GM12878 (cell line): Measurements from ENCODE around the gene COQ7. TPM values are rescaled to one million over a fixed set of nuclear protein-coding genes. Genes with fewer than 3 reads are reported as not detected.
A peak's percentile ranks its signal among the peaks of the same experiment; 100 is the strongest.

Experiments used
- ASH2L ChIP-seq: fragments of 300-600, 200-600 bp; sonication (generic); IDR thresholded peaks from 2 replicates; pipeline ENCODE4 v1.6.1; 2017; ENCODE audit warnings: low read depth, mild to moderate bottlenecking, borderline replicate concordance
- ATF2 ChIP-seq: IDR thresholded peaks from 2 replicates; pipeline ENCODE4 v1.6.1; 2012; ENCODE audit warnings: low read length, inconsistent platforms
- ATF7 ChIP-seq: fragments of 450-650 bp; IDR thresholded peaks from 2 replicates; pipeline ENCODE4 v1.6.1; 2016; ENCODE audit warnings: low read depth, mild to moderate bottlenecking
- BCL3 ChIP-seq: IDR thresholded peaks from 2 replicates; pipeline ENCODE4 v1.6.1; 2011; ENCODE audit warnings: borderline replicate concordance, low read depth, mild to moderate bottlenecking, moderate library complexity, low read length; ENCODE audit not compliant: insufficient read depth, poor library complexity, severe bottlenecking
- CREB1 ChIP-seq: IDR thresholded peaks from 2 replicates; pipeline ENCODE4 v1.6.1; 2012; ENCODE audit warnings: low read depth, mild to moderate bottlenecking, inconsistent platforms
- EED ChIP-seq: sonication (generic); IDR thresholded peaks from 2 replicates; pipeline ENCODE4 v1.6.1; 2016; ENCODE audit warnings: antibody characterized with exemption, low read depth
- EP300 ChIP-seq, 2 experiments: fragments of 150-350 bp in 1 of 2; IDR thresholded peaks; 2 replicates each; pipeline ENCODE4 v1.6.1; 2011 to 2012; ENCODE audit warnings: low read depth in 2 of 2, low read length in 2 of 2, borderline replicate concordance in 1 of 2, improper control_type of control experiment in 1 of 2, inconsistent platforms in 1 of 2; ENCODE audit not compliant: control insufficient read depth in 1 of 2
- ETV6 ChIP-seq, 2 experiments: fragments of 450-650 bp in 1 of 2; IDR thresholded peaks in 1 of 2; conservative IDR thresholded peaks in 1 of 2; 2 replicates each; pipeline ENCODE4 v1.6.1; 2014; ENCODE audit warnings: antibody characterized with exemption in 1 of 2, borderline replicate concordance in 1 of 2, low read depth in 1 of 2, mild to moderate bottlenecking in 1 of 2, moderate library complexity in 1 of 2
- FOXM1 ChIP-seq: IDR thresholded peaks from 2 replicates; pipeline ENCODE4 v1.6.1; 2012; ENCODE audit warnings: low read depth, mild to moderate bottlenecking, inconsistent platforms, low read length, moderate library complexity
- IKZF1 ChIP-seq: fragments of 450-650 bp; conservative IDR thresholded peaks from 2 replicates; pipeline ENCODE4 v1.6.1; 2017; ENCODE audit warnings: antibody characterized with exemption, mild to moderate bottlenecking
- IKZF2 ChIP-seq, 2 experiments: fragments of 450-650 bp; IDR thresholded peaks; 2 replicates each; pipeline ENCODE4 v1.6.1; 2017; ENCODE audit warnings: mild to moderate bottlenecking in 2 of 2, moderate library complexity in 2 of 2
- JUNB ChIP-seq: IDR thresholded peaks from 2 replicates; pipeline ENCODE4 v1.6.1; 2016; ENCODE audit warnings: antibody characterized with exemption, mild to moderate bottlenecking
- NBN ChIP-seq: fragments of 450-650 bp; IDR thresholded peaks from 2 replicates; pipeline ENCODE4 v1.6.1; 2016
- NKRF ChIP-seq: fragments of 450-650 bp; conservative IDR thresholded peaks from 2 replicates; pipeline ENCODE4 v1.6.1; 2017; ENCODE audit warnings: mild to moderate bottlenecking, moderate library complexity
- PAX5 ChIP-seq: IDR thresholded peaks from 2 replicates; pipeline ENCODE4 v1.6.1; 2011; ENCODE audit warnings: low read depth, low read length, borderline replicate concordance
- POLR2A ChIP-seq: IDR thresholded peaks from 2 replicates; pipeline ENCODE4 v1.6.1; 2011; ENCODE audit warnings: low read depth, mild to moderate bottlenecking, low read length
- RBBP5 ChIP-seq: fragments of 200-600 bp; sonication (generic); conservative IDR thresholded peaks from 2 replicates; pipeline ENCODE4 v1.6.1; 2016
- SMARCA5 ChIP-seq: fragments of 450-650 bp; IDR thresholded peaks from 2 replicates; pipeline ENCODE4 v1.6.1; 2017; ENCODE audit warnings: mild to moderate bottlenecking
- SPI1 ChIP-seq: IDR thresholded peaks from 2 replicates; pipeline ENCODE4 v1.6.1; 2011; ENCODE audit warnings: low read depth, mild to moderate bottlenecking, low read length, moderate library complexity, borderline replicate concordance; ENCODE audit not compliant: insufficient read depth
- TCF12 ChIP-seq: IDR thresholded peaks from 2 replicates; pipeline ENCODE4 v1.6.1; 2011; ENCODE audit warnings: low read depth, mild to moderate bottlenecking, low read length
- TCF3 ChIP-seq: IDR thresholded peaks from 2 replicates; pipeline ENCODE4 v1.6.1; 2012; ENCODE audit warnings: low read depth, mild to moderate bottlenecking, low read length, borderline replicate concordance; ENCODE audit not compliant: insufficient read depth
- ZBTB33 ChIP-seq: fragments of 450-650 bp; IDR thresholded peaks from 2 replicates; pipeline ENCODE4 v1.6.1; 2017; ENCODE audit warnings: mild to moderate bottlenecking
- ZNF384 ChIP-seq: IDR thresholded peaks from 2 replicates; pipeline ENCODE4 v1.6.1; 2012; ENCODE audit warnings: low read depth, mild to moderate bottlenecking, low read length, improper control_type of control experiment, borderline replicate concordance
- ZNF622 ChIP-seq: fragments of 450-650 bp; IDR thresholded peaks from 2 replicates; pipeline ENCODE4 v1.6.1; 2017; ENCODE audit warnings: mild to moderate bottlenecking, inconsistent platforms
- polyA plus RNA-seq, 11 experiments: library from polyadenylated mRNA; depleted of rRNA in 4 of 11; unstranded in 6 of 11; stranded (reverse) in 5 of 11; fragments of >200 nt; fragmentation: Nextera tagmentation in 4 of 11; fragmentation: Illumina TruSeq in 1 of 11; extraction: Ambion mirVana in 4 of 11; extraction: Trizol in 1 of 11; gene quantifications; 1 replicate in 1 of 11; 2 replicates in 10 of 11; pipeline versions ENCODE4 v1.2.1 to v1.2.3, GENCODE V29; 2011 to 2016; ENCODE audit warnings: inconsistent platforms in 2 of 11, missing spikeins in 2 of 11, low read depth in 1 of 11
- total RNA-seq, 4 experiments: library from RNA; depleted of rRNA in 3 of 4; stranded (reverse); fragments of >200 nt in 3 of 4; fragmentation: Illumina TruSeq in 1 of 4; extraction: Trizol in 1 of 4; gene quantifications; 2 replicates each; pipeline versions ENCODE4 v1.2.1 to v1.2.3, GENCODE V29; 2013 to 2021

Gene COQ7
- total and polyA plus RNA-seq, 10 of the 15 experiments (the other 5 are each of a cell fraction or from before 2014, with no cell fraction given), result 3.2 to 21.9 (median 13.0) TPM

GRCh38 chr16:19095654-19096053 is 28.2 kb downstream of the COQ7 start (continued):
- TF ChIP-seq NKRF (no peak), SPI1 (peak; percentile 92), TCF3 (peak; percentile 78; the same call in 1 of the 2 replicates), ATF7 (no peak; the same call in 1 of the 2 replicates), SMARCA5 (no peak), JUNB (peak; percentile 78), EED (peak; percentile 79), RBBP5 (no peak), ASH2L (no peak), EP300 (IDR thresholded peaks at IDR 0.05; ENCODE audit: borderline replicate concordance in 1 of 2, control insufficient read depth in 1 of 2, low read depth in 2 of 2, low read length in 2 of 2) (peak in 1 of 2 experiments; percentile 14; a peak in 1 of 4 replicates), PAX5 (no peak), ATF2 (peak; percentile 52), FOXM1 (peak; percentile 31; the same call in 1 of the 2 replicates), ETV6 (conservative IDR thresholded peaks at IDR 0.05 in 1 of 2, IDR thresholded peaks at IDR 0.05 in 1 of 2; ENCODE audit: borderline replicate concordance in 1 of 2, low read depth in 1 of 2) (peak in 1 of 2 experiments; percentile 48; a peak in 1 of 4 replicates), TCF12 (peak; percentile 78), POLR2A (no peak), ZNF384 (no peak), BCL3 (no peak), CREB1 (peak; percentile 54; the same call in 1 of the 2 replicates), IKZF1 (peak; percentile 20; the same call in 1 of the 2 replicates), IKZF2 (IDR thresholded peaks at IDR 0.05) (peak in 1 of 2 experiments; percentile 8; a peak in 1 of 4 replicates), NBN (no peak), ZNF622 (no peak), ZBTB33 (no peak)
